Tibial nerve (tissue), 3 donors: ENCODE results near the gene QRFPR.

ENCODE experiments used
- POLR2A ChIP-seq, 2 donors: fragments of 450-650 bp; IDR thresholded peaks; one replicate each; pipeline ENCODE4 v1.6.1; 2017; ENCODE audit warnings: antibody characterized with exemption in 2 of 2, mild to moderate bottlenecking in 2 of 2, moderate library complexity in 2 of 2
- TF ChIP-seq, protein P1 (sequence below), 5 experiments: fragments of 200-600 bp in 3 of 5; fragments of 450-650 bp in 2 of 5; sonication (generic) in 3 of 5; IDR thresholded peaks; one replicate each; pipeline ENCODE4 v1.5.1; 2016 to 2019; ENCODE audit warnings: antibody characterized with exemption in 5 of 5, mild to moderate bottlenecking in 3 of 5, moderate library complexity in 2 of 5

DNA sequence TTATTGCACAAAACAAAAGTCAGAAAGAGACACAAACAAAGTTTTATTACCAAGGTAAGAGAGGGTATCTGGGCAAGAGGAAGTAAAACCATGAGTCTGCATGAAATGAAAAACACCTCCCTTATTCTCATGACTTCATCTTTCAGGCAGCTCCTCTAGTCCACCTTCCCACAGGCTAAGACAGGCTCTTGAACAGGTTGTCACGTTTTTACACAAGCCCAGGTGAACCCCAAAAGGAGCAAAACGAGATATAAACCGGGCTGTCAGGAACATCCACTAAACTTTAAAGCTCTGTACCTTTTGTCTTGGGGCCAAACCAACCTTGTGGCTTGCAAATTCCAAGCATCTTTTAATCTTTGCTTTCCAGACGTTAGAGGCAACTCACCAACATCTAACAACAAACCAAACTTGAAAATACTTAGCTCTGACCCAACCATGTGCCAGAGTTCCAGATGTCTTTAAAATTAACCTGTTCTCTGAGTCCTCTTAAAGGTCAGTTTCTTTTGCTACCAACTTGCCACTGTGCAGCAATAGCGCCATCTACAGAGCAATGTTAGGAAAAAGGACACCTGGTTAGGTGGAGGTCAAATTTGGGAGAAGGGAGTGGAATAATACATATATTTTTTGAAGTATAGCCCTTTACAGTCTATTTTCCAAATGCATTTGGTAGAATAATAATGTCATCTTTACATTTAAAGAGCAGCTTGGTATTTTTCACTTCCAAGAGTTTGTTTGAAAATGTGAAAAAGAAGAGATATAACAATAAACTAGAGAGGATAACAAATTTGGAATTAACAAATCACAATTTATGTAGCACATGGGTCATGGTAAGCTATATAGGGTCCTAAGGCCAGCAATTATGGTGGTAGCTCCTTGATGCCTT lies 73.1 kb downstream of the QRFPR start:
- TF ChIP-seq POLR2A (IDR thresholded peaks at IDR 0.05), result no peak
- TF ChIP-seq, protein P1, sequence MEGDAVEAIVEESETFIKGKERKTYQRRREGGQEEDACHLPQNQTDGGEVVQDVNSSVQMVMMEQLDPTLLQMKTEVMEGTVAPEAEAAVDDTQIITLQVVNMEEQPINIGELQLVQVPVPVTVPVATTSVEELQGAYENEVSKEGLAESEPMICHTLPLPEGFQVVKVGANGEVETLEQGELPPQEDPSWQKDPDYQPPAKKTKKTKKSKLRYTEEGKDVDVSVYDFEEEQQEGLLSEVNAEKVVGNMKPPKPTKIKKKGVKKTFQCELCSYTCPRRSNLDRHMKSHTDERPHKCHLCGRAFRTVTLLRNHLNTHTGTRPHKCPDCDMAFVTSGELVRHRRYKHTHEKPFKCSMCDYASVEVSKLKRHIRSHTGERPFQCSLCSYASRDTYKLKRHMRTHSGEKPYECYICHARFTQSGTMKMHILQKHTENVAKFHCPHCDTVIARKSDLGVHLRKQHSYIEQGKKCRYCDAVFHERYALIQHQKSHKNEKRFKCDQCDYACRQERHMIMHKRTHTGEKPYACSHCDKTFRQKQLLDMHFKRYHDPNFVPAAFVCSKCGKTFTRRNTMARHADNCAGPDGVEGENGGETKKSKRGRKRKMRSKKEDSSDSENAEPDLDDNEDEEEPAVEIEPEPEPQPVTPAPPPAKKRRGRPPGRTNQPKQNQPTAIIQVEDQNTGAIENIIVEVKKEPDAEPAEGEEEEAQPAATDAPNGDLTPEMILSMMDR (IDR thresholded peaks at IDR 0.05), result peak in 1 of 5 experiments; percentile 23
